Ovary (tissue), 3 donors: Measurements from ENCODE around the gene PRR35.

Experiments used
- EP300 ChIP-seq: sonication (generic); formaldehyde crosslinking; IDR thresholded peaks from one replicate; pipeline ENCODE4 v1.6.1; 2017; ENCODE audit warnings: antibody characterized with exemption
- POLR2A ChIP-seq: fragments of 450-650 bp; IDR thresholded peaks from one replicate; pipeline ENCODE4 v1.6.1; 2017; ENCODE audit warnings: antibody characterized with exemption, mild to moderate bottlenecking, moderate library complexity
- TF ChIP-seq, protein P1 (sequence below), 3 donors: fragments of 450-650 bp in 2 of 3; fragments of 200-600 bp in 1 of 3; IDR thresholded peaks; one replicate each; pipeline versions ENCODE4 v1.5.1 to v1.8.0; 2016 to 2022; ENCODE audit warnings: antibody characterized with exemption in 3 of 3, mild to moderate bottlenecking in 1 of 3
- donor health status: DM: no; HTN: no; CAD: no.

DNA sequence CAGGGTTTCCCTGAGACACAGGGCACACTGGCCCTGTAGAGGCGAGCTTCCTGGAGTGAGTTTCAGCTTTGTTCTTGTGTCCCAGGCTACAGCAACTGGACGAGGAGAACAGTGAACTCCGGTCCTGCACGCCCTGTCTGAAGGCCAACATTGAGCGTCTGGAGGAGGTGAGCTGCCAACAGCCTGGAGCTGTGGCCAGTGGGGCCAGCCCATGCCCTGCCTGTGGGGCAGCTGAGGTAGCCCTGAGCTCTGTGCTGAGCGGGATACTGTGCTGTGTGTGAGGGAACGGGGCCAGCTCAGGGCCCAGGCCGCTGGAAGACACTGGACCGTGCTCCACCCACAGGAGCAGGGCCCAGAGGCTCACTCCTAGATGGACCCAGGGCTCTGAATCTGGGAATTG is 41.3 kb upstream of the PRR35 start:
- TF ChIP-seq POLR2A: no peak
- TF ChIP-seq, protein P1, sequence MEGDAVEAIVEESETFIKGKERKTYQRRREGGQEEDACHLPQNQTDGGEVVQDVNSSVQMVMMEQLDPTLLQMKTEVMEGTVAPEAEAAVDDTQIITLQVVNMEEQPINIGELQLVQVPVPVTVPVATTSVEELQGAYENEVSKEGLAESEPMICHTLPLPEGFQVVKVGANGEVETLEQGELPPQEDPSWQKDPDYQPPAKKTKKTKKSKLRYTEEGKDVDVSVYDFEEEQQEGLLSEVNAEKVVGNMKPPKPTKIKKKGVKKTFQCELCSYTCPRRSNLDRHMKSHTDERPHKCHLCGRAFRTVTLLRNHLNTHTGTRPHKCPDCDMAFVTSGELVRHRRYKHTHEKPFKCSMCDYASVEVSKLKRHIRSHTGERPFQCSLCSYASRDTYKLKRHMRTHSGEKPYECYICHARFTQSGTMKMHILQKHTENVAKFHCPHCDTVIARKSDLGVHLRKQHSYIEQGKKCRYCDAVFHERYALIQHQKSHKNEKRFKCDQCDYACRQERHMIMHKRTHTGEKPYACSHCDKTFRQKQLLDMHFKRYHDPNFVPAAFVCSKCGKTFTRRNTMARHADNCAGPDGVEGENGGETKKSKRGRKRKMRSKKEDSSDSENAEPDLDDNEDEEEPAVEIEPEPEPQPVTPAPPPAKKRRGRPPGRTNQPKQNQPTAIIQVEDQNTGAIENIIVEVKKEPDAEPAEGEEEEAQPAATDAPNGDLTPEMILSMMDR (IDR thresholded peaks at IDR 0.05): no peak
- TF ChIP-seq EP300: no peak
